NOMO-1 (cell line): ENCODE measurements around the gene GPHN.

Experiments used
- DNase-seq, 2 experiments: peaks; one replicate each; lab custom pipeline; 2025; ENCODE audit not compliant: unreplicated experiment in 2 of 2; lab: John Stamatoyannopoulos, UW

Gene GPHN

DNA sequence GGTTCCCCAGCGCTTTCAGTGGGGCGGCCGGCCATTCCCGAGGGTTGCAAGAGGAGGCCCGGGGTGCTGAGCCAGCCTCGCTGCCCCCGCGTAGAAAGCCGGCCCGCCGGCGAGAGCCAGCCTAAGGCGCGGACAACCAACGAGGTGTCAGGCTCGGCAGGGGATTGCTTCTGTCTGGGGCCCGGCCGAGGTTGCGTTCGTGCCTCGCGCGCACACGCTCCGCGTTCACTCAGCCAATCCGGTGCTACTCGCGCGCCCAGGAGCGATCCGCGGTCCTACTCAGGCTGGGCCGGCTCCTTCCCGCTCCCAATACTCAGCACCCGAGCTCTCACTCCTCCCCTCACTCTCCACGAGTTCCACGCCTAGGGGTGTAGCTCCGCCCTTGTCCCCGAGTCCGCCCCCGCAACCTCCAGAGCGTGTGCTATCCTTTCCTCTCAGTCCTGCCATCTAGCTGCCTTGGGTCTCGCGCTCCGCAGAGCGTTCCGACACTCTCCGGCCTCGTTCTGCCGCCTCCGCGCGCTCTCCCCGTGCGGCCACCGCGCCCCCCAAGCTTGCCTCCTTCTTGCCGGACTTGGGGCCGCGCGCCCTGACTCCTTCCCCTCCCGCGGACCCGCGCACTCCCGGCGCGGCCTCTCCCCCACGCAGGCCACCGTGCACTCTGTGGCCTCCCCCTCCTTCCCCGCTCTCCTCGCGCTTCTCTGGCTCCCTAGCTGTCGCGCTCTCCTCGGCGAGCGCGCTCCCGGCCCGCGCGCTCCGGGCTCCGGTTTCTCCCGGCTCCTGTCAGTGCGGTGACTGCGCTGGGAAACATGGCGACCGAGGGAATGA lies at the start of gene GPHN:
Gene GPHN, plus strand, starts transcription at position 426 of the 825 bp plus-strand sequence.
- peak; percentile 94 to 96 for DNase-seq

DNA sequence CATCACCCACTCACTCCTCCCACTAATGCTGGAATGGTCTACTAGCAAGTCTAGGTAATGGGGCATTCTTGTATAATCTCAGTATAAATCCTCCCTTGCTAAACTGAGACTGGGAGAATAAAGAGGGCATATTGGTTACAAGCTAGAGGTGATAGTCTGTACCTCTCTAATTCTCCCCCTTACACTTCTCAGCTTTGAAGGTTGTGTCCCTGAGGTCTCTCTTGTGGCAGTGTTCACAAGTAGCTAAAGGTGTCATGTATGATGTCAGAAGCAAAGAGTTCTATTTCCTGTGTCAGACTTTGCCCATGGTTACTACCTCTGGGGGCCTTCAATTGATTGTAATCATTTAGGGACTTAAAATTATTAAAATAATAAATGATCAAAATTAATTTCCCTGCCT lies 48.3 kb upstream of the GPHN start:
- DNase-seq = no peak

DNA sequence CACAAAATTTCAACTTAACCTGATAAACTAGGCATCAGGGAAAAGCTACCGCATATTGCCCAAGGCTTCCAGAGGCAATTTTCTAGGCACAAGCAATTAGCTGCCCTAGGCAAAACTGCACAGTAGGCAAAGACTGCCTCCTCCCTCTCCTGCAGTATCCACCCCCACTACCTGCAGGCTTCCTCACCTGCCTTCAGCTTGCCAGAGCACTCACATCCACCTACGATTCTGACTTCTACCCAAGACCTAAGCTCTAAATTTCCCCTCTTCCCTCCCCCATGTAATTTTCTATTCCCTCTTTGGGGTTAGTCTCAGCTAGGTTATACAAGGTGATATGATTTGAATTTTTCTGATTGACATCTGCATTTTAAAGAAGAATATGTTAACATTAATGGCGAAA lies 43.7 kb upstream of the GPHN start:
- DNase-seq = no peak

DNA sequence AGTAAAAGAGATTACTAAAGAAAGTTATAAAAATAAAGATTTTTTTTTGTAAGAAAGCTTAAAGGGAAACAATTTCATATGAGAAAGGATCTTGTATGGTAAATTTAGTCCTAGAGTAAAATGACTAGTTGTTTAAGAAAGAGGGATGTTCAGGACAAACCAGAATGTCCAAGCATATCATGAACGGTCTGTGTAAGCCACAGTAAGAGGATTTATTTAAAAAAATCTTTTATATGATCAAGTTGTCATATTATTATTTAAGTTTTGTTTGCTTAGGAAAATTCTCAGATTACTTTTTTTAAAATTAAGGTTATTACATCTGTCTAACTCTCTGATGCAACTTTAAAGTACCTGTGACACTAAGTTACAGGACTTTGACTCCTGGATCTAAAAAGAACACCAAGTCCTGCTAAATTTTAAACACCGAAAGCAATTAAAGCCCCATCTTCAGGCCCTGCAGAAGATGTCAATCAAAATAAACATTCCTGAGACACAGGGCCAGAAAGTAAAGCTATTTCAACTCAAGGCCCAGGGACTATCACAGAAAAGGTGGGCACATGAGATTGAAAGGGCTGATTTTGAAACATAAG lies 39.1 kb upstream of the GPHN start:
- DNase-seq = no peak

DNA sequence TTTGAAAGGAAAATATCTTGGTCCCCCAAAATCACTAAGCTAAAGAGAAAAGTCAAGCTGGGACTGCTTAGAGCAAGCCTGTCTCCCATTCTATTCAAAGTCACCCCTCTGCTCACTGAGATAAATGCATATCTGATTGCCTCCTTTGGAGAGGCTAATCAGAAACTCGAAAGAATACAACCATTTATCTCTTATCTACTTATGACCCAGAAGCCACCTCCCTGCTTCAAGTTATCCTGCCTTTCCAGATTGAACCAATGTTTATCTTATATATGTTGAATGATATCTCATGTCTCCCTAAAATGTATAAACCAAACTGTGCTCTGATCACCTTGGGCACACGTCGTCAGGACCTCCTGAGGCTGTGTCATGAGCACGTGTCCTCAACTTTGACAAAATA lies 36.4 kb upstream of the GPHN start:
- DNase-seq = no peak

DNA sequence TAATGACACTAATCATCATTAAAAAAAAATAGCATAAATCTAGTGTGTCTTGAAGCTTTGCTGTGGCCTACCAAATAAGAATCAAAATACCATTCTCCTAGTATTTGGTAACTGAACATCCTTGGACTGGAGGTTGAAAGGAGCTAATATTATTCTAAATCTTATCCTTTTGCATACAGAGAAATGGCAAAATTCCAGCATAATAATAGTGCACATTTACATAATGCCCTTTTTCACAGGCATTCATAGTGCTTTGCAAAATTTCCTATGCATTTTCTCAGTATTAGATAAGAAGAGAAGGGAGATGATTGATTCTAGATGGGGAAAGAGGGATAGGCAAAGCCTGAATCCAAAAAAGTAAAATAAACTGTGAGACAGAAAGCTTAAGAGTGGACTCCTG lies 35.7 kb upstream of the GPHN start:
- no peak for DNase-seq

DNA sequence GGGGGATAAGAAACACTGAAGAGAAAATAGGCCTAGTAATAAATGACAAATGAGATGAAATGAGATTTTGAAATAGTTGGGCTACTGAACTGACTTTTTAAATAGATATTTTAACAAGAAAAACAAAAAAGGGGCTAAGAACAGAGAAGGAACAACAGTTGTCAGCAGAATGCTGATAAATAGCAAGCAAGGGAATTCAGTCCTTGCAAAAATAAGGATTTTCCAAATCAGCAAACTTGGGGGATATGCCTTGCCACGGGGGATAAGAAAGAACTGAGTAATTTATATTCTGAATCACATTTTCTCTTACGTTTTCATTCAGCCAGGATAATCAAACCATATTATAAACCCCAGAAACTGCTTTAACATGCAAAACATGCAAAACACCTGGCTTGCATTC lies 34.7 kb upstream of the GPHN start:
- no peak for DNase-seq

DNA sequence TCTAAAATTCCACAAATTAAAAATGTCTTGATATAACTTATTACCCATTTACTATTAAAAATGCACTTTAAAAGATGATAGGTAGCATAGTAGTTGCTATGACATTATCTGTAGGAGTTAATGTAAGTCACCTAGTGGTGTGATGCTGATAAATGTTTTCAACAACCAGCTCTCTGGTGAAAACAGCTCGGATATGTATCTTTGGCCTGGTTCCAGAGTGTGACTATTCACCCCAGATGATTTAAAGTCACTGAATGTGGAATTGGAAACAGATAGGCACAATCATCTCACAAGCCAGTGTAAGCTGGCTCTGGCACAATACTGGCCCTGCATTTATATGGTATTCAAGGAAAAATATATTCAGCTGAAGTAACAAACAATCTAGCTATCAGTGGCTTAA lies 31.0 kb upstream of the GPHN start:
- DNase-seq = no peak

DNA sequence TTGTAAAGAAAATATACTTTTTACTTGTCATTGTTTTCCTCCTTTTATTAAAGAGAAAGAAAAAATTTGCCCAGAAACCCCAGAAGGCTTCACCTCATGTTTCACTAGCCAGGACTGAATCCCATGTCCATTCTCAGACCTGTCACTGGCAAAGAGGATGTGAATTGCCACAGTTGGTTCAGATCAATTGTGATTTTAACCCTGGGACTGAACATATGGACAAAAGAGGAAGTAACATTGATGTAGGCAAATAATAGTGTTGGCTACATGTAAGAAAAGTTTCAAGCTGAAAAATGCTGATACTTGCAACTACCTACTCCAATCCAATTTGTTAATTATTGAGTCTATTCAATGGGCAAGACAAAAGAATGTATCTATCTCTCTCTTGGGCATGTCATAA lies 30.4 kb upstream of the GPHN start:
- DNase-seq = peak in 1 of 2 experiments; percentile 31

DNA sequence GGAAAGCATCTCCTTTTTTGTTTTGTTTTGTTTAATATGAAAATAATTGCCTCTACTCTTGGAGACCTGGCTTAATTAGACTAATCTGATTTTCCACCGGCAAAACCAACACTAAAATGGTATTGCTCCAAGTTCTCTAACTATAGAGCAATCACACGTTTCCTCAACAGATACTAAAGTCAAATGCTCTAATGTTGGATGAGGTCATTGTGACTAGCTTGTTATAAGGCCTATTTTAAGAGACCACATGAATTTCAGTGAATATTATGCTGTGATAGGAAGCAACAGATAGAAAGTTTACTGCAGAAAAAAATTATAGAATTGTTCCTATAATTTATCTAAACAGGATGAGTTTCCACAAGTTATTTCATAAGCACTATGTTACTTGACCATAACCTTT lies 25.1 kb upstream of the GPHN start:
- no peak for DNase-seq

DNA sequence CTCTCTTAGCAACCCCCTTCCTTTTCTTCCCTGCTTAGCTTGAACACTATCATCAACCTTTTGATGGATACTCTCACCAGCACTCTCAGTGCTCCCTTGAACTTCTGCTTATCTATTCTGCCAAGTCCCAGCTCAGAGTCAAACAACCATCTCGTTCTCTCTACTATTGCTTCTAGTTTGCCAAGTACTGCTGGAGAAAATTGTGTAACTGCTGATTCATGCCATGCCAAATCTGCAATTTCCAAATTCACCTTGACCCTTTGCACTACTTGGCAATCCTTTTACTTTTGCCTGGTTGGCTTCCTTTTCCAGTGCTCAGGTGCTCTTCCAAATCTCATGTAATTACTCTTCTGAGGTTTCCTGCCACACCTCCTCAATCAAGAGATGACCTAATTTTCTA lies 24.6 kb upstream of the GPHN start:
- no peak for DNase-seq

DNA sequence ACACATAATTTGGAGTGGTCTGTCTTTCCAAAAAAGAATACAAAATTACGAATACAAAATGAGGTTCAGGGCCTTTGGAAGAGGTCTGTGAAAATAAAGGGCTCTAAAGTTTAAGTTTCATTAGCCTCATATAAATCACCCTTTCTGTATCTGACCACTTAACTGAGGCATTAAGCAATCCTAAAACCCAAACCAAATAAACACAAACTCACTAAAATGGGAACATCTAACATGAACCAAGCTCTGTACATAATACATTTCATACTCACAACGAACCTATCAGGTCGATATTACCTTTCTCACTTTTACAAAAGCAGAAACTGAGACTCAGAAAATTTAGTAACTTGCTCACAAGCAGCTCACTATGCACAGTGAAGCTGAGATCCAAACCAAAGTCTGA lies 22.9 kb upstream of the GPHN start:
- no peak for DNase-seq

DNA sequence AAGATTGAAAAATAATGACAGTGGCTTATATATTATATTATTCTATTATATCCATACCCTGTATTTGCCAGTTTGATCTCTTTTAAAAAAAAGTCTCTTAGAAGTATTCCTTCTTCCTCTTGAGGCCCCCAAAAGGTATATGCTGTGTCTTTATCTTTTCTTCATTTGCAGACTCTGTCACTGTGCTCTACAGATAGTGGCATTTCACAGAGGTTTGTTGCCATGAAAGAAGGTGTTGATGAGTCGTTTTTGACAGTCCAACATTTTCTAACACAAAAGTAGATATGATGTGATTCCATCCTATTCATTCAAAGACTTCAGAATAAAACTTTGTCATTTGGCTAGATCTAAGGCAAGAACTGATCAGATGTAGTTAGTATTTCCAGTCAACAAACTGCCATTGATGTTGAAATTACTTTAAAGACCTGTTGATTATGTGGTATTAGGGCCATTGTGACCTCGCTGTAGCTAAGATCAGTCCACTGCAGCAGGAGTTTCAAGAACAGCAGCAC lies 22.0 kb upstream of the GPHN start, which contains the start of gene CCDC196:
Gene CCDC196, plus strand, starts transcription at position 462 of the 512 bp plus-strand sequence. CDS start 132 bp downstream, outside the sequence.
- DNase-seq = no peak

DNA sequence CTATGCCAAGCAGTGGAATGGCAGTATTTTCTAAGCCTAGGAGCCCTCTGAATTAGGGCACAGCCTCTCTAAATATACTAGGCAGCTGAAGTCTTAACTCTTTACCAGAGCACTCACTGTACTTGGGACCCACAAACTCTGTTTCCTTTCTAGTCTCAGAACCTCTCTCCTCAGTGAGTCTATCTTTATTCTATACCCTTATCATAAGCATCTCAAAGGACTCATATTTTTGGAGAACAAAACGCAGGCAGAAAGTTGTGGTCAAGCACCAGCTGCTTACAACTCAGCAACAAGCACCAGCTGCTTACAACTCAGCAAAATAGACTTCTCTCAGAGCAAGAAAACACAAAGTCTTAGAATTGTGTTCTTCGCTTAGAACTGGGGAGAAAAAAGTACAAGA lies 20.8 kb upstream of the GPHN start:
- no peak for DNase-seq

DNA sequence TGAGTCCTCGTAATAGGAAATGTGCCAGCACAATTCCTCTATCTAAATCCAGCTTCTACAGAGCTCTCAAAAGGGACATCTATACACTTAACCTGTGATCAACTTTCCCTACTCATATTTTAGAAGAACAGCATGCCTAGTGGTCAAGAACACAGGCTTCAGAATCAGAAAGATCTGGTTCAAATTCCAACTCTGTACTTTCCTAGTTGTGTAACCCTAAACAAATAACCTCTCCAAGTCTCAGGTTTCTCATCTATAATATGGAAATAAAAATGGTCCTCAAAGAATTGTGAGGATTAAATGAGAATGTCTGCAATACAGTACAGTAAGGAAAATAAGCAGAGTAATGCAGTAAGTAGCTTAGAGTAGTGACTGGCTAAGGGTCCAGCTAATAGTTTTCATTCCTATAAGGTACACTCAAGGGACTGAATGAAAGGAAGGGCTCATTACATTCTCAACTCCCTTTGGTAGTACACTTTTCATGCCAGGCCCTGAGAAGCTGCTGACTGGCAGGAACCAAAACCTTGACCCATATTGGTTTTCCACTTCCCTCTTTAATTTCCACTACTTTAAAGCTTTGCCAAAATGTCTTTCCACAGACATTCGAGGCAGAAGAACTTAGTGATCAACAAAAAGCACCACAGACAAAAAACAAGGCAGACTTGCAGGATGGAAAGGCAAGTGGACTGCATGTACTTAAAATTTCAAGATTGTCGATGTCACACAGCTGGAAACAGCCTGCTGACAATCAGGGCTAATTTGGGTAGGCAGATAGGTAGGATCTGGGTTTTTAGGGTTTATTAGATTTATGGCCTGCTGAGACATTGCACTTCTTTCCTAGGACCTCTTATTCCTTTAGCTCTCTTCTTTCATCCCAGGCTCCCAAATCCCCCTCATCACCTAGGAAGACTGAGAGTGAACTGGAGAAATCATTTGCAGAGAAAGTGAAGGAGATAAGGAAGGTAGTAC lies 17.5 kb upstream of the GPHN start:
- DNase-seq = no peak

DNA sequence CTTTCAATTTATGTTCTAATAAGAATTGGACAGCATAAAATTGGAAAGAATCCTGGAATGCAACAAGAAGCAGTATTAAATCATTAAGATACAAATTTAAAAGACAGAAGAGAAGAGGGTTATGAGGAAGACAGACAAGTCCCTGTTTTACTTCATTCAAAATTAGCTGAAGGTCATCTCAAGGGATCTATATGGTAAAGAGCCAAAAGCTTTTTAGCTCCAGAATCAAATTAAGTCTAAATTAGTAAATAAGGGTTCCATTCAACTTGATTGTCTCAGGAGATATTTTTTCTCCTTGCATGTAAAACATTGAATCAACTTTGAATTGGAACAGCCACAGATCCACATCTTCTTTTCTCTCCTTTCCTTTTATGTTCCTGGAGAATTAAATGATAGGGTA lies 14.2 kb upstream of the GPHN start:
- DNase-seq = no peak

DNA sequence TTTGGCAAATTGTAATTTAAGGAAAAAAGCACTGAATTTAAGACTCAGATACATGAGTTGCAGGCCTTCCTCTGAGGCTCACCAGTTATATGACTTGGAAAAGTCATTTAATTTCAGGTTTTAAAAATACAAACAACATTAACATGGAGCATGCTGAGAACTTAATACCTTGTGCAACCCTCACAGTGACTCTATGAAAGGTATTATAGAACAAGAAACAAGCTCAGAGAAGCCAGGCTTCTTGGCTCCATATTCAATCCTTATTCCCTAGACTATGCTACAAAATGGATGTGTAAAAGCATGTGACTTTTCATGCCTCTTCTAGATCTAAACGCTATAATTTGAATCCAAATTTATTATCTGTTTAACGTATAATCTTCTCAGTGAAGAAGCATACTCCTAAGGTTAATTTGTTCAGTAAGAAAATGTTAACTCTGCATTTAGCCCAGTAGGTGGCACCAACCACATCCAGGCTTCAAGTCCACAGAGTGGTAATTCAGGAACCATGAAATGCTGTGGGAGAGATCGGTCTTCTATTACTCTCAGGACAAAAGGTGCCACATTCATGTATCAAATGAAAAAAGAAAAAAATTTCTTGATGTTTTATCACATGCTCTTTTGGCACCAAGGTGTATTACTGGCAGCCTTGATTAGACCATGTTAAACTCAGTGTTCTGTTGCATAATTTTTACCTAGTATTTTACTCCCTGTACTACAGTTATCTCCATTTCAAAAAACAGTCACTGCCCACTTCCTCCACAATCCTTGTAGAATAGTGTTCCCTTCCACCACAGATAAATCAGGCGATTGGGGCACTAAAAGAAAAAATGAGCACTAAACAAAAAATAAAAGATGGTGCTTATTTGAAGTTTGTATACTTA lies 12.5 kb upstream of the GPHN start:
- peak in 1 of 2 experiments; percentile 62 for DNase-seq

DNA sequence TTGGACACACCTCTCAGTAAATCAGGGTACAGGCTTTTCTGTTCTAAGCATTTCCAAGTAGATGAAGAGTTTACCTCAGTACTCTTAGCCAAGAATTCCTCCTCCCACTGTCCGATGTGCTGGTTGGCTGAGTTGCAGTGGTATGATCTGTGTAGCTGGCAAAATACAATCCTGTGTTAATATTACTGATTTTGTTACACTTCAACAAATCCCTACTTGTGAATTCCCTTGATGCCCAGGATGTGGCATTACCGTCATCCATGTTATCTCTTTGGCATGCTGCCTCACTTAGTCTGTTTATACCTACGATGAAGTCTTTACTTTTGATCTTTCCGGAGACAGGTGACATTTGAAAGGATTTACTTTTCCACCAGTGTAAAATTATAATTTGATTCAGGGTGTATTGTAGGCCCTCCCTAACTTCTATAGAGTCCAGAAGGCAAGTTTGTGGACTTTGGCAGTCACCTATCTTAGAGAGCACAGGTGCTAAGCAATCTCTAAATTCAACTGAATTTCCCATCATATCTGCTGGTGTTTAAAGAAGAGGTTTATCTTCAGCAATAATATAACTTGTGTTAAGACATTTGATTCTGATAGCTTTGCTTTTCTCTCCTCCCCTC lies 11.6 kb upstream of the GPHN start:
- DNase-seq = no peak

DNA sequence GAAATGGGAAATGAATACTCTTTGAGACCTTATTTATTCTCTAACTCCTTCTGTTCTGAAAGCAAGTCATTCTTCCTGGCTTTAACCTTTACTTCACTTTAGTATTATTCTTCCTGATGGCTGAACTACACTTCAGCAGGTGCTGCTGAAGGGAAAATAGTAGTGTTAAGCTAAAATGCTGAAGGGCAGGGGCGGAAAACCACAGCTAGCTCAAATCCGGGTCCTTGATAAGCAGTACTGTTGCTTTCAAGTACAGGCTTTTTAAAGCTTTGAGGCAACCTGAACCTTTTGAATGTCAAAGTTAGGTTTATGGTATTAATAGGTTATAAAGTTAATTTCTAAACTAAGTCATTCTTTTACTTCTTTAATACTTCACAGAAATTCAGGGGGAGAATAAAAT lies 11.0 kb upstream of the GPHN start:
- DNase-seq = no peak

DNA sequence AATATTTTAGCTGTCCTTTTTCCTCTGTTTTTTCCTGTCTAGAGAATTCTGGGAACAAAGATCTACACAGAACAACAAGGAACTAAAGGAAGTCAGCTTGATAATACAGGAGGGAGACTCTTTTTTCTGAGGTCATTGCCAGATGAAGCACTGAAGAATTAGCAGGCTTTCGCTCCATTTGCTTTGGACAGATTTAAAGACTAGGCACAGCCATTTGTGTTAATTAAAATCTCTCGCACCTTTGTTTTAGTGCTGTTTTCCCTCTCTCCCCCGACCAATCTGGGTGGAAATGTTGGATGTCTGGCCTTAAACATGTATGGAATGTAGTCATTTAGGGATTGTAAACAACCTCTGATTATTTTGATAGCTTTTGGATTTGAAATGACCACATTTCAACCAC lies 9.6 kb upstream of the GPHN start:
- no peak for DNase-seq
